ELR (cell line): ENCODE measurements around the gene RETREG1.
"Not testable (repeated sequence)": the region's sequence is repeated elsewhere in the genome, so short reads cannot be mapped to it uniquely, and the experiment has no call there.

Source experiments
- DNase-seq: peaks from one replicate; pipeline ENCODE4 v3.0.0-alpha.2; 2015; ENCODE audit warnings: low read depth

Gene RETREG1

GRCh38 chr5:16456103-16456832 lies 160.5 kb downstream of the RETREG1 start:
- peak; percentile 83 for DNase-seq

DNA sequence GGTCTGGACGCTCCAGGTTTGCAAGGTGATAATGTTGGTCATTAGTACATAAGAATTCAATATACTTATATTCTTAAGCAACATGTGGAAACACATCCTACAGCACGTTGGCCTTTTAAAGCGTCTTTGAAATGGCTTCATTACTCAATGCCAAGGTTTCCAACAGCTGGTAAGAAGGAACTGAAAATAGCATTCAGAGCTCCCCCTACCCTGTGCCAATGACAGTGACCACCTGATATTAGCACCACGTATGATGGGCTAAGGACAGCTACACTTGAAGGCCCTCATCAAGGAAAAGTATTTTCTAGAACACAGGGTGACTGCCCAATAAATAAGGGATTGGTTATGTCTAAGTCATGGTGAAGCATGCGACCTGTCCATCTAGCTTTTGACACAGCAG lies 161.1 kb downstream of the RETREG1 start:
- no peak for DNase-seq

DNA sequence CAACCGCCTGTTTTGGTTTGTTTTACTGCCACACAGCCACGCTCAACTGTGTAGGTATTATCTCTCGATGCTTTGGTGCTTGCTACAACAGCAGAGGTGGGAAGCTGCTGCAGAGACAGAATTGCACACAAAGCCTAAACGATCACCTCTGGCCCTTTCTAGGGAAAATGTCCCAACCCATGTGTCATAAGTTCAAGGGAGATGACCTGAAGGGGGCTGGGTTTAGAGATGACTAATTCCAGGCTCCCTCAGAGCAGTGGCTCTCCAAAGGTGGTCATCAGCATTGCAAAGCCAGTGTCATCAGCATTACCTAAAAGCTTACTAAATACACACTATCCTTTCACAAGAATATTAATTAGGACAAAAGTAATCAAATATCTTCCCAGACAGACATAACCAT lies 162.1 kb downstream of the RETREG1 start:
- DNase-seq = peak; percentile 25

- DNase-seq = no peak
These were observed 163.2 kb downstream of the RETREG1 start for GRCh38 chr5:16453609-16454008.

DNA sequence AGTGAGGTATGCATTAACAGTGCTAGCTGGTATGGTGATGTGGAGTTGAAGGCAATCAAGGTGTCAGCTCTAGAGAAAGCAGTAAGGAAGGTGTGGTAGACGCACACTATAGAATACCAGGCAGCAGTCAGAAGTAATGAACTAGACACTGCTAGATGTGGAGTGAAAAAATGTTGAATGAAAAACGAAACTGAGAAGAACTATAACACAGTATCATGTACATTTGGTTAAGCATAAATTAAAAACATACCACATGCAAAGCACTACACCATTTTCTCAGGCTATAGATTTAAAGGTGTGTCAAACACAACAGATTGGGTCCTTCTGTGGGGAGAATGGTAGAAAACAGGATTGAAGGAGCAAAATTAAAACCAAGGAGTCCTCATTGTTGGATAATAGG lies 166.6 kb downstream of the RETREG1 start:
- no peak for DNase-seq

GRCh38 chr5:16446993-16447392 lies 169.8 kb downstream of the RETREG1 start:
- no peak for DNase-seq

- DNase-seq = peak; percentile 49
These were observed 178.8 kb downstream of the RETREG1 start for GRCh38 chr5:16437977-16438376.

DNA sequence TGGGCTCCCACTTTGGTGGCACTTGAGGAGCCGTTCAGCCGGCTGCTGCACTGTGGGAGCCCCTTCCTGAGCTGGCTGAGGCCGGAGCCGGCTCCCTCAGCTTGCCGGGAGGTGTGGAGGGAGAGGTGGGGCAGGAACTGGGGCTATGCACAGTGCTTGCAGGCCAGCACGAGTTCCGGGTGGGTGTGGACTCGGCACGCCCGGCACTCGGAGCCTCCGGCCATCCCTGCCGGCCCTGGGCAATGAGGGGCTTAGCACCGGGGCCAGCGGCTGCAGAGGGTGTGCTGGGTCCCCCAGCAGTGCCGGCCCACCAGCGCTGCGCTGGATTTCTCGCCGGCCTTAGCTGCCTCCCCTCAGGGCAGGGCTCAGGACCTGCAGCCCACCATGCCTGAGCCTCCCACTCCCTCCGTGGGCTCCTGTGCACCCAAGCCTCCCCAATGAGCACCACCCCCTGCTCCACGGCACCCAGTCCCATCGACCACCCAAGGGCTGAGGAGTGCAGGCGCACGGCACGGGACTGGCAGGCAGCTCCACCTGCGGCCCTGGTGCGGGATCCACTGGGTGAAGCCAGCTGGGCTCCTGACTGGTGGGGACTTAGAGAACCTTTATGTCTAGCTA lies 180.6 kb downstream of the RETREG1 start:
- not testable (repeated sequence) for DNase-seq

- DNase-seq = no peak
These were observed 185.3 kb downstream of the RETREG1 start for GRCh38 chr5:16431490-16431889.

- DNase-seq = no peak
These were observed 186.3 kb downstream of the RETREG1 start for GRCh38 chr5:16430349-16431089.

- no peak for DNase-seq
These were observed 188.4 kb downstream of the RETREG1 start for GRCh38 chr5:16428359-16428758.

- DNase-seq = no peak
These were observed 189.2 kb downstream of the RETREG1 start for GRCh38 chr5:16427587-16427986.
